OCI-M1 (cell line): ENCODE results near the gene ARID5B.

Experiments used
- DNase-seq: peaks from one replicate; lab custom pipeline; 2025; lab: John Stamatoyannopoulos, UW

Gene ARID5B

DNA sequence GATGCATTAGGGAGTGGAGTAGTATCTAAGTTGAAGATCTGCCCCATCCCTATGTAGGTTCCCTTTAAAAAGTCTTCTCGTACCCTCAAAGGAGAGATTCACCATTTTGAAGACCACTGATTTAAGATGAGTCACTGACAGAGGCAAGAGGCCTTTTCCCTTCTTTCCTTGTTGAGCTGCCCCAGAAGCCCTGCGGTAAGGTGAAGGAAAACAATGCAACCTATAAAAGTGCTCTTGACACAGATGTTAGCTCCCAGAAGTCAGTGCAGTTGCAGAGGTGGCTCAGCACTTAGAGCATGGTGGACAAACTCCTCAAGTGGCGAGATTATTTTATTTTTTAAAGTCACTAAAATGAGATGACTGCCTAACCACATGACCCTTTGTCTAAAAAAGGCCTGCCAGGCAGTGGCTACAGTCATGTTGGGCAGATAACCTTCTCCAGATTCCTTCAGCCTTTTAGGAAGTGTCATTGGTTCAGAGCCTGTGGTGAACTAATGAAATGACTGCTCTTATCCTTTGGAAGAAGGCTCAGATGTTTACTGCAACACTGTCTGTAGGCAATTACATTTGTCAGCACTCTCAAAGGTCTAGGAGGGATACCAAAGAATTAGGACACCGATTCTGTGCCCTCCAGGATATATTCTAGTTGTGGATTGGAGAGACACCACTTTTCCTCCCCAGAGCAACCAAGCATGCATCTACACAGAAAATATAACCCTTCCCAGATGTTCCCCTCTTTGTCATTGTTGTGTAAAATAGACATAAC is 88.7 kb downstream of the ARID5B start:
- peak; percentile 36 for DNase-seq

DNA sequence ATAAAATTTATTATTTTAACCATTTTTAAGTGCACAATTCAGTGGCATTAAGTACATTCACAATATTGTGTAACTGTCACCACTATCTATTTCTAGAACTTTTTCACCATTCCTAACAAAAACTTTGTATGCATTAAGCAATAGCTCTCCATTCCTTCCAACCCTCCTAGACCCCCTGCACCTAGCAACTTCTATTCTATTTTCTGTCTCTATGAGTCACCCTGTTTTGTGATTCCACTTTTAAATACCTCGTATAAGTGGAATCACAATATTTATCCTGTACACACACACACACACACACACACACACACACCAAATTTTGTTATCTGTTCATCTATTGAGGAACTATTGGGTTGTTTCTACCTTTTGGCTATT is 89.2 kb downstream of the ARID5B start:
- no peak for DNase-seq

- DNase-seq, result no peak
Observed at GRCh38 chr10:61991166-61991565, 89.7 kb downstream of the ARID5B start.

- no peak for DNase-seq
Observed at GRCh38 chr10:61992059-61992460, 90.6 kb downstream of the ARID5B start.

DNA sequence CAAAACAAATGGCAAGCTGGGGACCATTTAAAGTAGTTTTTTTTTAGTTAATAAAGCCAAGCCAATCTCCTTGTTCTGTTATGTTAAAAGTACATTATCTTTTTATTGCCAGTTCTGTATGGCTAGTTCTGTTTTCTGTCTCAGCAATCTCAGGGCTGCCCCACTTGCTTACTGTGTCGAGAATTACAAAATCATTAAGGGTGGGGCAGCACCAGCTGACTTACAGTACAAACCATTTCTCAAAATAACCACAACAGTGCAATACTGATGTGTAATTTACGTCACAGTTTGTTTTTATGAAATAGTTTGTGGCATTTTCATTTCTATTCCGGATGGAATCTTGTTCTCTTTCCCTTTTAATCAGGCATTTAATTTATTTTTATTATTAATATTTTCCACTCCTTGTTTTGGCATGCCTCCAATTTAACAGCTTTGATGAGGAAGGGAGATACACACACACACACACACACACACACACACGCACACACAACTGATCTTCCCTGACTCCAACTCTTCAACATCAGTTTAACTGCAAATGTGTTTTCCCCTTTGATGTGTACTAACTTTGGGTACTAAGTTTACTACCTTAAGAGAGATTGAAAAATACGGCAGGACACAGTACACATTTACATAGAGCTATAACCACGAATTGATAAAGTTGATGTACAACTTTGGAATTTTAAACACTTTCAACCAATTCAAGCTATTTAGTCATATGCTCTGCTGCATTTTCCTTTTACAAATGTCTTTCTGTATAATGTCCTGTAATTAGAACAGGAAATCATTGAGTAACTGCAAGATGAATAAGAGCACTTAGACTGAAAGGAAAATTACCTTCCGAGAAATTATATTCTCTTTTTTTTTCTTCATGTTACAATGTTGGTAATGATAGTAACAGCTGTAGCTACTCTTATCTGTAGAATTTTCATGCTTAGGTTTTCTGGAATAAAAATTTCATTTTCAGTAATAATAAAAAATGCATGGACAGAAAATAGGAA is 91.5 kb downstream of the ARID5B start:
- DNase-seq, result peak; percentile 74

- DNase-seq, result no peak
Observed at GRCh38 chr10:61993711-61994401, 92.4 kb downstream of the ARID5B start.

GRCh38 chr10:61994405-61995219 is 93.1 kb downstream of the ARID5B start:
- no peak for DNase-seq

DNA sequence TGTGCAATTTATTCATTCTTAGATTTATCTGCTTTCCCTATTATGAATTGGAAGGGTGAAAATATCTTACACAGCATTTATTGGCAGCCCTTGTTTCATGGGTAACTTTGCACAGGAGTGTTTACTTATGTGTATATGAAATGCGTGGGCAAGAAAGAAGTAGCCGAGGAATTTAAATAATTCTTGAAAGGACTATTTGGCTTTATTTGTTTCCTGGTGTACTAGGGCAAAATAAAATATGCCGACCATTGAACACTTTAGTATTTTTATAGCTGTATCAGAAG is 93.7 kb downstream of the ARID5B start:
- no peak for DNase-seq

- no peak for DNase-seq
Observed at GRCh38 chr10:61998937-61999336, 97.4 kb downstream of the ARID5B start.

DNA sequence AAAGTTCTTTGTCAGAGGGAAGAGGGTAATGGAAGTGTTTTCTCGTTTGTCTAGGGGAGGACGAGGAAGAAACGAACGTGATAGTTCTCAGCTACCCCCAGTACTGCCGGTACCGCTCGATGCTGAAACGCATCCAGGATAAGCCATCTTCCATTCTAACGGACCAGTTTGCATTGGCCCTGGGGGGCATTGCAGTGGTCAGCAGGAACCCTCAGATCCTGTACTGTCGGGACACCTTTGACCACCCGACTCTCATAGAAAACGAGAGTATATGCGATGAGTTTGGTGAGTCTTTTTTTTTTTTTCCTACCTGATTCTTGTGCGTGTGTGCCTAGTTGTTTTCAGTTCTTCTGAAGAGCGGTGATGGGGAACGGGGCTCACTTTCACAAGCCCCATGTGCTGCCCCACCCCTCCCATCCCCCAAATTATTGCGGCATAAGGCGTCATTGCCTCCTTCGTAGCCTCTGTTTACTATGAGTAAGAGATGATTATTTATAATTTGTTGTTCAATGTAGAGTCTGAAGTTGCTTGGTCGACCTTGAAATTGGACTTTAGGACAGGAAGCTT is 98.6 kb downstream of the ARID5B start:
- no peak for DNase-seq

GRCh38 chr10:62000726-62001125 is 99.2 kb downstream of the ARID5B start:
- no peak for DNase-seq

- DNase-seq, result no peak
Observed at GRCh38 chr10:62001898-62002297, 100.4 kb downstream of the ARID5B start.

DNA sequence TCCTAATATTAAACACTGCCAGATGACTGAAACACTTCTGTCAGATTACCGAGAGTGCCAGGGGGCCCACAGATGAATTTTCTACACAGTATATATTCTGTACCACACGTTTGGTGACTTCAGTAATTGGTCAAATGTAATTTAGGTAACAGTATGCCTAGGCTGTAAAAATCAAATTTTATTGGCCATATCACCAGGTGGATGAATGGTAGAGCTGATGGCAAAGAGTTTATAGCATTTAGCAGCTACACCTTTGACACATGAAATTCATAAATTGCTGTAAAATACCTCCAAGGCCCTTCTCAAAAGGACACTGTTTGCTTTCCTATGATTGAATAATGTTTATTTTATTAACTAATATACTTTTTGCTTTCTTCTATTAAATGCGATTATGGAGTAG is 101.3 kb downstream of the ARID5B start:
- DNase-seq, result no peak

DNA sequence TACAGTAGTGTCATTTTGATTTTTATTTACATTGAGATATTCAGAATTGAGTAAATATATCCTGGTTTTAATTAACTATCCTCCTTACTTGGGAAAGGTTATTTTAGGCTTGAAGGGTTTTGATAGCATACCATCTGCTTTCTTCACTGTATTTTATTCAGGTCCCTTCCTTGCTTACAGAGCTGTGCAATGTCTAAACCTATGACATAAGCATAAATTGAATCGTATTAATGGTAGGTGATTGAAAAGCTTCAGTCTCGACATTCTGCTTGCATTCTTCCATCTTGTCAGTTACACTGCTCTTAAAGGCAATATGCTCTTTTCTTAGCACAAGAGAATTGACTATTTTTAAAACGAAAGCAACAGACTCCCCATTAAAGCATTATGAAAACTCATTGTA is 102.5 kb downstream of the ARID5B start:
- peak; percentile 11 for DNase-seq

GRCh38 chr10:62005281-62005680 is 103.8 kb downstream of the ARID5B start:
- DNase-seq, result no peak

DNA sequence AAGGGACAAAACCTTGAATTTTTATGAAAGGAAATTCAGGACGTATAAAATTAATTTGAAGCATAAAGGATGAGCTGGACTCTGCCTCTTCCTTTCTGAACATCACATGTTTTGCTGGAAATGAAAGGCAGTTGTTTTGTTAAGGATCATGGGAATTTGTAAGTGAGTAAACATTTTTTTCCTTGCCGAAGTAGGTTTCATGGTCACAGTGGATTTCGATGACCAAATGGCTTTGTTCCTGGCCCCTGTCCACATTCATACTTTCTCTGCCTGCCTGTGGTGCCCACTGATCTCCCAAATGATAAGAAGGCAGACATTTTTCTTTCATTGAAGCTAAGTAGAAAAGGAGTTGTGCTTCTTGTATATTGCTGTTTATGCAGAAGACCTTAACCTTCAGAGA is 104.2 kb downstream of the ARID5B start:
- no peak for DNase-seq

- DNase-seq, result no peak
Observed at GRCh38 chr10:62007145-62007544, 105.6 kb downstream of the ARID5B start.

DNA sequence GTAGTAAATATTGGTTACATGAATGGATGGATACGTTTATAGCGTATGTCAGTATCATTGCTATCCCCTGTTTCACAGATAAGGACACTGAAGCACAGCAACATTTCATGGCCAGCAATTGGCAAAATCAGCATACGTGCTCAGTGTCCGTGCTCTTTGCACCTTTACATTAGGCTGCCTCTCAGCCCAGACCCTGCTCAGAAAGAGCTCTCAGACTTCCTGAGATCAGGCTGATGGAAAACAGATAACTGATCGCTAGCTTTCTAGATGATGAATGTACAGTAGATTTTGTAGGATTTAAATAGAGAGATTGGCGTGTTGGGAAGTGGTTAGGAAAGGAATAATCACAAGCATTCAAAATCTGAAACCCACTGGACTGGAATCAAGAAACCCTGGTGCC is 106.7 kb downstream of the ARID5B start:
- DNase-seq, result no peak

DNA sequence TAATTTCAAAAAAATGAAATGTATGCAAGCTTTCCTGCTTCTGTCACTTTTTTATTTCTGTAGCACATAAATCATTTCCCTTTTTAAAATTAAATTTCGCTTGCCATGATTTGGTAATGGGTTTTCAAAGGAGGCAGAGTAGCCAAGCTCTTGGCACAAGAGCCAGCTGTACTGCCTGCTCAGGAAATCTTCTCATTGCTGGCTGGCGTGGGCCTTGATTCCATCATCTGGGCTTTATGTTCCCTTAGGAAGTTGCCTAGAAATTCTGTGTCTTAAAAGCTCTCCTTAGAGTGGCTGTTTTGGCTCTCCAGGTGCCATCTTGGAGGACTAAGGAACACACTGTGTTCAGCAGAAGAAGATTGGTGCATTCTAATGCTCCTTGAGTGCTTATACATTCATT is 107.4 kb downstream of the ARID5B start:
- DNase-seq, result no peak

GRCh38 chr10:62010366-62010765 is 108.9 kb downstream of the ARID5B start:
- no peak for DNase-seq

DNA sequence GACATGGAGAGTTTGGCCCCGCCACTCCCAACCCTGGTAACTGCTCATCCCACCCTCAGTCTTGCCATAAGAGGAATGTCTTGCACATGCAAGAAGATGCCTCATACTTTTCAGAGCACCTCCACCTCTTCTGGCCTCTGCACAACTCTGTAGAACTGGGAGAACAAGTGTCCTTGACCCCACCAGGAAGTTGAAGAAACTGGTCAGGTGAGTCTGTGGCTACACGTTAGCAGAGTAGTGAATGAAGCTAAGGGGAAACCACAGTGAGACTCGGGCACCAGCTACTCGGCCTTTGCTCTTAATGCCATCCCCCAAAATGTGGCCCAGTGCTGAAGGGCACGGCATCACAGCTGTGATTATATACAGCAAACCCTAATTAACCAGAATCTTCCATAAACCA is 110.1 kb downstream of the ARID5B start:
- DNase-seq, result no peak

DNA sequence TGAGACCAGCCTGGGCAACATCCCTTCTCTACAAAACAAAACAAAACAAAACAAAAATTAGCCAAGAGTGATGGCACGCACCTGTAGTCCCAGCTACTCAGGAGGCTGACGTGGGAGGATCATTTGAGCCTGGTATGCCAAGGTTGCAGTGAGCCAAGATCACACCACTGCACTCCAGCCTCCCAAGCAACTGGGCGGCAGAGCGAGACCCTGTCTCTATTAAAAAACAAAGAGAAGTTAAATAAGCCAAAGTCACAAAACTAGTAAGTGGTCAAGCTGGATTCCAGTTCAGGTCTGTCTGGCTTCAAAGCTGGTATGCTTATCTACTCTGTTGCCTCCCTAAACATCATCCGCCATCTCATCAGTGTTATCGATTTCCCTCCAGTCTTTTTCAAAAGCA is 110.8 kb downstream of the ARID5B start:
- DNase-seq, result no peak
